Transverse colon (tissue), 4 donors: ENCODE data around the gene GSTP1. TPM values are rescaled to one million over a fixed set of nuclear protein-coding genes. Genes with fewer than 3 reads are reported as not detected.
A peak's percentile ranks its signal among the peaks of the same experiment; 100 is the strongest.

Experiments
- DNase-seq: peaks from one replicate; pipeline ENCODE4 v3.0.0-alpha.2; 2019
- H3K27ac ChIP-seq, 4 donors: fragments of 200-600 bp; sonication (generic); 2 replicates each; pipeline ENCODE4 v1.5.1; 2016 to 2018; ENCODE audit warnings: inconsistent platforms in 4 of 4
- H3K27me3 ChIP-seq: fragments of 200-600 bp; sonication (generic); 2 replicates; pipeline ENCODE4 v1.5.1; 2017; ENCODE audit warnings: inconsistent platforms
- H3K36me3 ChIP-seq, 4 donors: fragments of 200-600 bp; sonication (generic); 2 replicates each; pipeline ENCODE4 v1.5.1; 2017 to 2019; ENCODE audit warnings: inconsistent platforms in 4 of 4
- H3K4me1 ChIP-seq, 4 donors: fragments of 200-600 bp; sonication (generic); 2 replicates each; pipeline ENCODE4 v1.5.1; 2017 to 2020; ENCODE audit warnings: inconsistent platforms in 4 of 4
- H3K4me3 ChIP-seq, 4 donors: fragments of 200-600 bp; sonication (generic); 1 replicate in 1 of 4; 2 replicates in 3 of 4; pipeline versions ENCODE4 v1.5.1 to v1.6.1; 2017 to 2019; ENCODE audit warnings: inconsistent platforms in 4 of 4
- H3K9me3 ChIP-seq, 2 donors: fragments of 200-600 bp; sonication (generic); 2 replicates each; pipeline ENCODE4 v1.5.1; 2017 to 2019; ENCODE audit warnings: inconsistent platforms in 2 of 2
- CTCF ChIP-seq, 5 experiments: fragments of 200-600 bp in 3 of 5; fragments of 450-650 bp in 2 of 5; sonication (generic) in 3 of 5; IDR thresholded peaks; 1 replicate in 2 of 5; 2 replicates in 3 of 5; pipeline ENCODE4 v1.5.1; 2016 to 2017; ENCODE audit warnings: antibody characterized with exemption in 5 of 5, inconsistent platforms in 3 of 5, mild to moderate bottlenecking in 2 of 5, moderate library complexity in 1 of 5
- EP300 ChIP-seq: sonication (generic); formaldehyde crosslinking; IDR thresholded peaks from one replicate; pipeline ENCODE4 v1.6.1; 2017; ENCODE audit warnings: antibody characterized with exemption, low read depth
- POLR2A ChIP-seq: fragments of 450-650 bp; IDR thresholded peaks from one replicate; pipeline ENCODE4 v1.6.1; 2016; ENCODE audit warnings: antibody characterized with exemption, mild to moderate bottlenecking, moderate library complexity
- POLR2AphosphoS5 ChIP-seq, 3 donors: sonication (generic); formaldehyde crosslinking; IDR thresholded peaks; one replicate each; pipeline ENCODE4 v1.6.1; 2016; ENCODE audit warnings: antibody characterized with exemption in 3 of 3
- WGBS, 2 donors: methylation state at CpG; one replicate each; pipeline ENCODE4 v1.1.5; 2018; ENCODE audit warnings: low coverage in 1 of 2; 5-methylcytosine and 5-hydroxymethylcytosine counted together
- in situ Hi-C, 4 donors: fragments of 200-750 bp; cut with MboI; loops; one replicate each; pipeline versions ENCODE4 v1.15.0 to v1.15.1; 2017; ENCODE audit warnings: low sequenced_read_pairs in 3 of 4, low pct_ligation_motif_present in 1 of 4, low pct_unique_long_range_greater_than_20kb in 1 of 4
- intact Hi-C: fragments of 100-400 bp; cut with DNase I; formaldehyde crosslinking; loops from one replicate; pipeline ENCODE4 v1.15.1; 2023; ENCODE audit warnings: low total_unique reads
- total RNA-seq, 4 donors: library from RNA; depleted of rRNA; stranded (reverse); fragments of >200 nt; gene quantifications; one replicate each; pipeline ENCODE4 v1.1.0, GENCODE V29; 2016

Gene GSTP1
- total RNA-seq, 4 donors from 2014 or later = 166 to 578 (median 537) TPM

- WGBS, 2 donors = 93% methylated on average over 2 of the region's 2 CpGs; no CpG with 5 or more reads in 1 of the 2 donors
- peak overlapping the region; percentile 31 to 98 (median 94) for H3K27ac ChIP-seq
- H3K27me3 ChIP-seq = no peaks in the 10 kb centered on the region
- DNase-seq = no peak
- no peak for TF ChIP-seq EP300
- TF ChIP-seq CTCF (IDR thresholded peaks at IDR 0.05) = no peak
- TF ChIP-seq POLR2AphosphoS5 (IDR thresholded peaks at IDR 0.05) = no peak
- no peaks in the 10 kb centered on the region for H3K36me3 ChIP-seq
- in situ Hi-C loops (no loop called here), intact Hi-C loops (no loop called here)
- H3K9me3 ChIP-seq = no peaks in the 10 kb centered on the region
- H3K4me1 ChIP-seq = peaks cover 9 to 42% (median 33%) of the 10 kb centered on the region in 4 donors
- H3K4me3 ChIP-seq = no peak overlapping the region
Measured at GRCh38 chr11:67631853-67632174, 48.2 kb downstream of the GSTP1 start.

GRCh38 chr11:67632175-67632981, 48.8 kb downstream of the GSTP1 start:
- Histone ChIP-seq H3K4me3 (no peak overlapping the region), H3K27ac (peak overlapping the region; percentile 31 to 98 (median 94)), H3K9me3 (no peaks in the 10 kb centered on the region), H3K27me3 (no peaks in the 10 kb centered on the region), H3K4me1 (peaks cover 9 to 42% (median 33%) of the 10 kb centered on the region in 4 donors), H3K36me3 (no peaks in the 10 kb centered on the region)
- no peak for TF ChIP-seq CTCF (IDR thresholded peaks at IDR 0.05)
- TF ChIP-seq POLR2AphosphoS5 (IDR thresholded peaks at IDR 0.05) = no peak
- TF ChIP-seq EP300 = no peak
- no peak for TF ChIP-seq POLR2A
- intact Hi-C loops = no loop called here
- in situ Hi-C loops = no loop called here
- peak; percentile 80 for DNase-seq
- 62% methylated on average over 11 of the region's 12 CpGs; no CpG with 5 or more reads in 1 of the 2 donors for WGBS, 2 donors

- DNase-seq = no peak
- in situ Hi-C loops (no loop called here), intact Hi-C loops (no loop called here)
- 80 to 92% methylated on average over 1 to 30 of the region's 30 CpGs for WGBS, 2 donors
- Histone ChIP-seq H3K36me3 (no peaks in the 10 kb centered on the region), H3K27ac (peak overlapping the region in 3 of 4 donors; percentile 91 to 98 (median 96)), H3K4me3 (peak overlapping the region in 1 of 4 donors; percentile 3), H3K4me1 (peaks cover 9 to 42% (median 35%) of the 10 kb centered on the region in 4 donors), H3K27me3 (no peaks in the 10 kb centered on the region), H3K9me3 (no peaks in the 10 kb centered on the region)
- no peak for TF ChIP-seq POLR2A
- TF ChIP-seq EP300 = no peak
- no peak for TF ChIP-seq POLR2AphosphoS5 (IDR thresholded peaks at IDR 0.05)
- TF ChIP-seq CTCF (IDR thresholded peaks at IDR 0.05) = no peak
Measured at GRCh38 chr11:67632982-67633755, 49.6 kb downstream of the GSTP1 start.

GRCh38 chr11:67633758-67634365, 50.2 kb downstream of the GSTP1 start:
- H3K36me3 ChIP-seq = no peaks in the 10 kb centered on the region
- 72% methylated on average over 16 of the region's 22 CpGs; no CpG with 5 or more reads in 1 of the 2 donors for WGBS, 2 donors

More at GRCh38 chr11:67633758-67634365, 50.2 kb downstream of the GSTP1 start:
- Histone ChIP-seq H3K4me1 (peaks cover 9 to 38% (median 31%) of the 10 kb centered on the region in 4 donors), H3K27ac (peak overlapping the region in 2 of 4 donors; percentile 91 to 96), H3K4me3 (no peak overlapping the region), H3K9me3 (no peaks in the 10 kb centered on the region), H3K27me3 (no peaks in the 10 kb centered on the region)
- intact Hi-C loops (no loop called here), in situ Hi-C loops (no loop called here)
- TF ChIP-seq POLR2AphosphoS5 (IDR thresholded peaks at IDR 0.05) = peak in 1 of 3 donors; percentile 67
- TF ChIP-seq CTCF (IDR thresholded peaks at IDR 0.05) = no peak
- peak; percentile 34 for TF ChIP-seq EP300
- peak; percentile 42 for TF ChIP-seq POLR2A
- DNase-seq = no peak
